HUES48 (cell line): ENCODE results near the gene ACOT7.

Source experiments
- H3K27ac ChIP-seq: one replicate; pipeline ENCODE4 v1.7.0; 2013; ENCODE audit warnings: low read depth, low read length, inconsistent platforms
- H3K27me3 ChIP-seq: 2 replicates; pipeline ENCODE4 v1.6.1; 2013; ENCODE audit warnings: mild to moderate bottlenecking, low read length; ENCODE audit not compliant: control insufficient read depth, insufficient read depth
- H3K36me3 ChIP-seq: 2 replicates; pipeline ENCODE4 v1.6.1; 2013; ENCODE audit warnings: low read length; ENCODE audit not compliant: control insufficient read depth, insufficient read depth
- H3K4me1 ChIP-seq: 2 replicates; pipeline ENCODE4 v1.6.1; 2013; ENCODE audit warnings: mild to moderate bottlenecking, low read length; ENCODE audit not compliant: control insufficient read depth, insufficient read depth
- H3K4me3 ChIP-seq: 2 replicates; pipeline ENCODE4 v1.5.1; 2013; ENCODE audit warnings: mild to moderate bottlenecking, low read depth, low read length
- H3K9ac ChIP-seq: 2 replicates; pipeline ENCODE4 v1.6.1; 2013; ENCODE audit warnings: mild to moderate bottlenecking, low read depth, low read length, moderate library complexity
- H3K9me3 ChIP-seq: 2 replicates; pipeline ENCODE4 v1.6.1; 2013; ENCODE audit warnings: low read length; ENCODE audit not compliant: control insufficient read depth, insufficient read depth

The ACOT7 gene

DNA sequence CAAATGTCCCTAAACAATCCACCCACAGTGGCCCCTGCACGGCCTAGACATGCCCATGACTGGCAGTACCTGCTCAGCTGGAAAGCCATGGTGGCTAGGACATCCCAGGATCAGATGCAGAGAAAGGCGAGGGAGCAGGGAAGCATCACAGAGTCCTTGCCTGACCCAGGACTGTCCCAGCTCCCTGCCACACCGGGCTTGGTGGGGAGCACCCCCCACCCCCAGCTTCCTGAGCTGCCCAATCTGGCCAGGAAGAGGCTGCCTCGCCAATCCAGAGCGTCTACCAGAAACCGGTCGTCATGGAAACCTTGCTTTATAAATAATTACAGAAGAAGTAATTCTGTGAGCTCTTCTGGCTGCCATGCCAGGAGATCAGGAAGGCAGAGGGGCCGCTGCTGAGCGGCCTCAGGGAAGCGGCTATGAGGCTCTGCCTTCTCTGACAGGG, 34.8 kb downstream of the ACOT7 start:
- H3K4me3 ChIP-seq, result no peak overlapping the region
- H3K27ac ChIP-seq, result no peak overlapping the region
- no peaks in the 10 kb centered on the region for H3K9me3 ChIP-seq
- no peak overlapping the region for H3K9ac ChIP-seq
- H3K4me1 ChIP-seq, result peaks cover 18% of the 10 kb centered on the region
- H3K36me3 ChIP-seq, result no peaks in the 10 kb centered on the region
- no peaks in the 10 kb centered on the region for H3K27me3 ChIP-seq

DNA sequence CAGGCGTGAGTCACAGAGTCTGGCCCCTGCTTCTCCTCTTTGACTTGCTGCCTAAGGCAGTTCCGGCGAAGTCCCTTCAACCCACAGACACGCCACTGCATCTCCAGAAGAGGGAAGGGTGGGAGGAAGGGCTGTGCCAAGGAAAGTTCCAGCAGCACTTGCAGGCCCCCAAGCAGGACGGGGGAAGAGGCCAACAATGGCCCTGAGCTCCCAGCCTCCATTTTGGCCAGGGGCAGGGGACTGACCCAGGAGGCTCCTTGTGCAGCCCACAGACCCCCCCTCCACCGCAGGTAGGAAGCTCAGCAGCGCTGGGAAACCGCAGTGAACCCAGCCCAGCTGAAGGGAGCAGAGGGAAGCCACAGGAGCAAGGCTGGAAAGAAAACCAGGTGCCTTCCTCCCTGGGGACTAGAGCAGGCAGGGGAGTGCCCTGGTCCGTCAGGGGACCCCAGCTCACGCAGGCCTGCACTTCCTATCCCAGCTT, 35.4 kb downstream of the ACOT7 start:
- no peak overlapping the region for H3K27ac ChIP-seq
- H3K9me3 ChIP-seq, result no peaks in the 10 kb centered on the region
- H3K4me3 ChIP-seq, result no peak overlapping the region
- no peak overlapping the region for H3K9ac ChIP-seq
- H3K36me3 ChIP-seq, result no peaks in the 10 kb centered on the region
- peaks cover 18% of the 10 kb centered on the region for H3K4me1 ChIP-seq
- H3K27me3 ChIP-seq, result no peaks in the 10 kb centered on the region

DNA sequence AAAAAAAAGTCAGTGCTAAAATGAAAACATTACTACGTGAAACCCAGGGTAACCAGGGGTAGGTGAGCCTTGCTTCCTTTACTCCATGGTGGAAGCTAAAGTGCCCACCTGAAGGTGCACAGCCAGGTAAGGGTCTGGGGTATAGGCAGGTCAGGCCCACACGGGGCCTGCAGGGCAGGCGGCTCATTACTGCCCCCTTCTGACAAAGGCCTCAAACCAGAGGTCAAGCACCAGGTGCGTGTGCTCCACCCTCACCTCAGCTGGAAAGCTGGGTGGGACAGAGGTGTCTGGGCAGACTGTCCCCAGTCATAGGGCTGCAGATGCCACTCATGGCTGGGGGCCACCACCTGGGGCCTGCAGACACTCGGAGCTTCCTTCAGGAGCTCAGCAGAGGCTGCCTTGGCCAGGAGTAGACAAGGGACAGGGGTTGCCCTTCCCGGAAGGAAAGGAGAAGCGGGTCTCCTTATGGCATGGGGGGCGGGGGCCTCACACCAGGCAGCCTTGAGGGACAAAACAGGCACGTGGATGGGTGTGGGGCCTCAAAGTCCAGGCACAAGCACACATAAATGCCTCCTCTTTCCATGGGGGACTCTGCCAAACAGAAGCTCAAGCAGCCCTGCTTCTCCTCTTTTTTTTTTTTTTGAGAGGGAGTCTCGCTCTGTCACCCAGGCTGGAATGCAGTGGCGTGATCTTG, 36.2 kb downstream of the ACOT7 start:
- Histone ChIP-seq H3K9me3 (no peaks in the 10 kb centered on the region), H3K4me1 (peaks cover 18% of the 10 kb centered on the region), H3K27me3 (no peaks in the 10 kb centered on the region), H3K36me3 (no peaks in the 10 kb centered on the region), H3K9ac (no peak overlapping the region), H3K4me3 (no peak overlapping the region), H3K27ac (no peak overlapping the region)

DNA sequence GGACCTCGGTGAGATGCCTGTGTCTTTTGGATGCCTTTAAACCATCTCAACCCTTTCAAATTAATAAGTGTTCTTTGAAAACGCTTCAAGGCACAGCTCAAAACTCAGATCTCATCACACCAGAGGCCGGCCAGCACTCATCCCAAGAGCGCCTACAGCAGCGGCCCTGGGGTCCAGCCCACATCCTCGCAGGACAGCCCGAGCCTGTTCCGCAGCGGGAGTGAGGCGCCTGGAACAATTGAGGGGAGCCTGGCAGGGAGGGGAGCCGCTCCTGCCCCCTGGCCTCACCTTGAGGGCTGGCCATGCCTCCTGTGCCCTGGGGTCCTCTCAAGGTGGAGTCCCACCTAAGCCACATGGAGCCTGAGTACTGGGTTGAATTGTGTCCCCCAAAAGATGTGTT, 37.9 kb downstream of the ACOT7 start:
- Histone ChIP-seq H3K9me3 (no peaks in the 10 kb centered on the region), H3K27me3 (no peaks in the 10 kb centered on the region), H3K9ac (no peak overlapping the region), H3K36me3 (no peaks in the 10 kb centered on the region), H3K4me1 (peaks cover 18% of the 10 kb centered on the region), H3K4me3 (no peak overlapping the region), H3K27ac (no peak overlapping the region)

DNA sequence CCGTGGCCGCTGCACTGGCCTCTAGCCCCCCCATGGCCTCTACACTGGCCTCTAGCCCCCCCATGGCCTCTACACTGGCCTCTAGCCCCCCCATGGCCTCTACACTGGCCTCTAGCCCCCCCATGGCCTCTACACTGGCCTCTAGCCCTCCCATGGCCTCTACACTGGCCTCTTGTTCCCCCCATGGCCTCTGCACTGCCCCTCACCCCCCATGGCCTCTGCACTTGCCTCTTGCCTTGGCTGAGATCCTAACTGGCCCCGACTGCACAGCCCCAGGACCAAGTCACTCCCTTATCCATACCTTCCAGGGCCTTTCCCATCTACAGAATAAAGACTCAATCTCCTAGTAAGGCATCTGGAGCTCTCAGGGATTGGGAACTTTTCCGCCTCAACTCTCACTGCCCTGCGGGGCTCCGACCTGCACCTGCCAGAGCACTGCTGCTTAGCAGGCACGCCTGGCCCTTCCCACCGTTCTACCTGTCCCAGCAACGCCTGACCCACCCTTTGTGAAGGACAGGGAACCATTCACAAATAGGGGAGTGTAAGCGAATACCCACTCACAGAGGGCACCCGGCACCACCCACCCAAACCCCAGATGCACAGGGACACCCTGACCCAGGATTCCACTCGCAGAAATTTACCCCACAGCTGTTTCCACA, 38.8 kb downstream of the ACOT7 start:
- peaks cover 16% of the 10 kb centered on the region for H3K4me1 ChIP-seq

DNA sequence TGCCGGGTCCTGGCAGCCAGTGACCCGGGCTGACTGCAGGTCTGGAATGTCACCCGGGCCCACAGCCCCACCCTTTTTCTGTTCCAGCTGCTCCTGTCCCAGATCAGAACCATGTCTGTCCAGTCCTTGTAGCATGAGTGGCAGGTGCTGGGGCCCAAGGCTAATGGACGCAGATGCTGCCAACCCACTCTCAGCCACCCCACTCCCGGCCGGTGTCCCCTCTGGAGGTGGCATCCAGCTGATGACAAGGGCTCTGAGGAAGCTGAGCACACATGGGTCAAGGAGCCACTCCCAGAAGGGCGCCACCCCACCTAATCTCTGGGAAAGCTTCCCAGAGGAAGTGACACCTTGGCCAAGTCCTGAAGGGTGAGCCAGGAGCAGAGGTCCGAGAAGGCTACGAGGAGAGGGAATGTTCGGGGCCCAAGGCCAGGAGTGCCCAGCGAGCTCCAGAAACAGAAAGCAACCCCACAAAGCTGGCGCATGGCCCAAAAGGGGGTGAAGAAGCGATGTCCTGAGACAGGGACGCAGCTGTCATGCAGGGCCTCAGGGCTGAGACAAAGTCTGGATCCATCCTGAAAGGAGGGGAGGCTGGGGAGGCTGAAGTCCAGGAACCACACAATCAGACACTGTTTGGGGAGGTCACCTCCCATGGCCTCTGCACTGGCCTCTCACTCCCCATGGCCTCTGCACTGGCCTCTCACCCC, 39.5 kb downstream of the ACOT7 start:
- H3K36me3 ChIP-seq, result no peaks in the 10 kb centered on the region
- H3K4me3 ChIP-seq, result no peak overlapping the region
- H3K27ac ChIP-seq, result no peak overlapping the region
- H3K27me3 ChIP-seq, result no peaks in the 10 kb centered on the region
- no peak overlapping the region for H3K9ac ChIP-seq
- no peaks in the 10 kb centered on the region for H3K9me3 ChIP-seq
- peaks cover 9% of the 10 kb centered on the region for H3K4me1 ChIP-seq

More for the DNA sequence above, 38.8 kb downstream of the ACOT7 start:
- no peaks in the 10 kb centered on the region for H3K36me3 ChIP-seq
- no peaks in the 10 kb centered on the region for H3K27me3 ChIP-seq
- no peak overlapping the region for H3K27ac ChIP-seq
- H3K9me3 ChIP-seq, result no peaks in the 10 kb centered on the region
- no peak overlapping the region for H3K4me3 ChIP-seq
- no peak overlapping the region for H3K9ac ChIP-seq

DNA sequence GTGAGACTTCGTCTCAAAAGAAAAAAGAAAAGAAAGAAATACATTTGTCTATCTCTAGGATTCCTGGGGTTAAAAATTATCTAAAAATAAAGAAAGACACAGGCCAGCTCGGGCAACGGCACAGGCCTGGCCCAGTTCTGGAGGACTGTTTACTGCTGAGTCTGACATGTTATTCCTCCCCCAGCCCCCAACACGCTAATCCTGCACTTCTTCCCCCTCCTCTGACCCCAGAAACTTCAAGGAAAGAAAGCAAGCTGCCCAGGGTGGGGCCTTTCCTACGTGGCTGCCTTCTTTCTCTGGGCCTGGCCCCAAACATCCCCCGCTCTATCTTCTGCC, 40.0 kb downstream of the ACOT7 start:
- H3K4me1 ChIP-seq, result peaks cover 6% of the 10 kb centered on the region
- H3K9ac ChIP-seq, result no peak overlapping the region

DNA sequence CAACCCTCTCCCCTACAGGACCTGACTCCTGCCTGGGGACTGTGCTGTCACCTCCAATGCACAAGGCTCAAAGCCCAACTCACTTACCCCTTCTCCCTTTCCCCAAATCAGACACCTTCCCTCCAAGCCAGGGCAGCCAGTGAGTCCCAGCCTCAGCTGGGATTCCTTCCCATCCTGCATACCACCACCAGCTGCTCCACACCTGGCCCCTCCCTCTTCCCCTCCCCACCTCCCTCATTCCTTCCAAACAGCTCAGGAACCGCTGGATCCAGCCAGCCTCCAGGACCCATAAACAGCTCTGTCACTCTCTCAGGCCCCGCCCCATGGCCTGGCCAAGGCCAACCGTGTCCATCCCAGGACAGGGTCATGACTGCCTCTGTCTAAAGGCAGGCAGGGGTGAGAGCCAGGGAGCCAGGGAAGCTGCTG, 41.4 kb downstream of the ACOT7 start:
- H3K9ac ChIP-seq, result no peak overlapping the region
- no peaks in the 10 kb centered on the region for H3K9me3 ChIP-seq
- no peak overlapping the region for H3K27ac ChIP-seq
- no peaks in the 10 kb centered on the region; the same call in 1 of the 2 replicates for H3K4me1 ChIP-seq
- no peaks in the 10 kb centered on the region for H3K27me3 ChIP-seq
- no peaks in the 10 kb centered on the region for H3K36me3 ChIP-seq
- no peak overlapping the region for H3K4me3 ChIP-seq

More for the DNA sequence above, 40.0 kb downstream of the ACOT7 start:
- Histone ChIP-seq H3K36me3 (no peaks in the 10 kb centered on the region), H3K27ac (no peak overlapping the region), H3K9me3 (no peaks in the 10 kb centered on the region), H3K27me3 (no peaks in the 10 kb centered on the region), H3K4me3 (no peak overlapping the region)

DNA sequence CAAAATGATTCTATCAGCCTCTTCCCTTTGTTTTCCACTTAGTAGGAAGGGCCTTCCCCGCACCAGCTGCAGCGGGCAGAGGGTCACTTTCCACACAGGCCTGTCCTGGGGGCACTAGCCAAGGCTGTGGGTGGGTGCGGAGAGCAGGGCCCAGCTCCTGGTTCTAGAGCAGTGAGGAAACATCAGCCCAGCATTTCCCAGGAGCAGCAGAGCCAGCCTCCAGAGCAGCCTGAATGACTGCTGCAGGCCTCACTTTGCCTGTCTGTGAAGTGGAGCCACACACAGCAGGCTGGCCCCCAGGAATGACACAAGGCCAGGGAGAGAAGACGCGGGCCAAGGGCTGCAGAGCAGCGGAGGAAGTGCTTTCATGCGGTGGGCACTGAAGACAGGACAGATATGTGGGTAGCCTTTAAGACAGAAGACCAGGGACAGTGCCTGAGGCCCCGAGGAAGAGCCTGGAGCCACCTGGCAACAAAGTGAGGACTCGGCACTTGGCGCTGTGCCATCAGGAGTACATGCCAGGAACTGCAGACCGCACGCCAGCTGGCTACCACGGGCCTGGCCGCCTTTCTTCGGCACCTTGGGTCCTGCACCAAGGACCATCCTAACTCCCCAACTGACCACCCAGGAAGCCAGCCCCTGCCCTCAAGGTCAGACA, 42.0 kb downstream of the ACOT7 start:
- no peaks in the 10 kb centered on the region for H3K27me3 ChIP-seq
- no peak overlapping the region for H3K27ac ChIP-seq

DNA sequence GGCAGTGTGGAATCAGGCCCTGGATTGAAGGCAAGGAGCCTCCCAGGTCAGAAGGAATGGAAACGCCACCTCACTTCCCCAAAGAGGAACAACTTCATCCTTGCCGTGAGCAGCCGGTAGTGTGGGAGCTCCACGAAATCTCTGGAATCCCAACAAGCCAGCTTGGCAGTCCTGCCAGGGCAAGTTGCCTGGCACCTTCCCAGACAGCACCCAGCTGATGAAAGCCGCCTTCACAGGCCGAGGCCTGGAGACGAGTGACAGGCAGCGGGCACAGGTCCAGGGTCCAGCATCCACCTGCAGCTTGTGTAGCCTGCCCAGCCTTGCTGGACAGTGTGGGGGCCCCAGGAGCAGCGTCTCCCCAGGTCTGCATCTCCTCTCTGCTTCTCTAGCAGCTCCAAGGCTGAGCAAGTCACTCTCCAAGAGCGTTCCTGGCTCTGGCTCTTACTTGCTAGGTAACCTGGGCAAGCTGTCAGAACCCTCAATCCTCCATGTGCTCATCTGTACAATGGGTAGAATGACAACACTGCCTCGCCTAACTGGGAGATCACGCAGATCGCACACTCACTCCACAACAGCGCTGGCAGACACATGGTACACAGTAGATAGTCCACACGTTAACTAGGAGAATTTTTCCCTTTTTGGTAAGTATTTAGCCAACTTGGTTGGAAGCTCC, 43.0 kb downstream of the ACOT7 start:
- no peak overlapping the region for H3K27ac ChIP-seq
- H3K9me3 ChIP-seq, result no peaks in the 10 kb centered on the region
- H3K4me3 ChIP-seq, result no peak overlapping the region
- no peaks in the 10 kb centered on the region for H3K27me3 ChIP-seq
- H3K36me3 ChIP-seq, result peaks cover 2% of the 10 kb centered on the region; the same call in 1 of the 2 replicates
- no peaks in the 10 kb centered on the region for H3K4me1 ChIP-seq
- no peak overlapping the region for H3K9ac ChIP-seq

More for the DNA sequence above, 42.0 kb downstream of the ACOT7 start:
- H3K4me1 ChIP-seq, result no peaks in the 10 kb centered on the region
- H3K9ac ChIP-seq, result no peak overlapping the region
- no peaks in the 10 kb centered on the region for H3K36me3 ChIP-seq
- no peaks in the 10 kb centered on the region for H3K9me3 ChIP-seq
- no peak overlapping the region for H3K4me3 ChIP-seq
